ENCODE results near the gene BCAR1.

The BCAR1 gene

DNA sequence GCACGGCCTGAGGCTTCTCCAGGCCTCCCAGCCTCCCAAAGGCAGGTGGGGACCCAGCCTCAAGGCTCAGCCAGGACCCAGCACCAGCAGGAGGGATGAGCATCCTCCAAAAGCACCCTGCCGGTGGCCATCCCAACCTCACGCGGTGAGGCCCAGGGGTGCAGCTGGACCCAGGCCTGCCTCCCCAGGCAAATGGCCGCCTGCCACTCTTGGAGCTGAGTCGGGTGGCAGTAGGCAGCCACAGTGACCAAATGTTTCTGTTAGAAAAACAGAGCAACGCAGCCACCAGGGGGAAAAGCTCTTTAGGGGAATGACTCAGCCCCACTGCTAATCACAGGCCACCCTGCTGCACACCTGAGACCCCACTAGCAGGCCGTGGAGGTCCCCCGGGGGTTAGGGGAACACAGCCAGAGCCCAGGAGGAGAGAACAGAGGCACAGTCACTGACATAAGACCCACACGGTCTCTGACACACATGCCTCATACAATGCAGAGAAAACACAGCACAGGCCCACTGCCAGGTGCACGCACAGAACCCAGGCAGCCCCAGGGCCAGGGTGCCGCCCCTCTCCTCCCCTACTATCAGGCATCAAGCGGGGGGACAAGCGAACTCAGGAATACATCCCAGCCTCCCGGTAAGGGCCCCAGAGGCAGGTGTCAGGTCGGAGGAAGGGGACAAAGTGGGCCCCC lies 12.4 kb downstream of the BCAR1 start:
- H3K27ac ChIP-seq: peak overlapping the region; percentile 74

DNA sequence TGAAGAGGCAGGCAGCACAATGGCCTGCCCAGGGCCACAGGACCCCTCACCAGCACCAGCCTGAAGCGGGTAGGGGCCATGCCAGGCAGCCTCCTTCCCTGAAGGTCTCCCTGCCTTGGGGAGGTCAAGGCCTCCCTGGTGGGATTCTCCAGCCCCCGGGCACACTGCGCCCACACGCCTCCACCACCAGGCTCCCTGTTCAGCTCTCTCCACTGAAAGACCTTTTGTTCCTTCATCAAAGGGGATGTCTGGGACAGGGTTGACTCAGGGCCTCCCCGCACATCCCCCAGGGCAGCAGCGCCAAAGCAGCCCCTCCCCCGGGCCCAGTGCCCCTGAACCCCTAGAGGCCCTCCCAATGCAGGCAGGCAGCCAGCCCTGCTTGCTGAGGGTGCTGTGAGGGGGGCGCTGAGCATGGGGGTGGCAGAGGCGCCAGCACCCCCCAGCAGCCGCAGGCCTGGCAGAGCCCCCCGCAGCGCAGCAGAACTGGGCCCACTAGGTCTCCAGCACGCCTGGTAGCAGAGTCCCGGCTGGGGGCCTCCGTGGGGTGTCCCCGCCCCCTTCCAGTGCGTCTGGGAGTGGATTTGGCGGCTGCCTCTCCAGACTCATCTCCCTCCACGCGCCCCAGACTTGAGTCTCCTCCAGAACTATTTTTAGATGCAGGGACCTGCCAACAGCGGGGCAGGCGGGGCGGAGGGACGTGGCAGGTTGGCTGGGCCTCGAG lies 13.1 kb downstream of the BCAR1 start:
- TF ChIP-seq, protein P1, sequence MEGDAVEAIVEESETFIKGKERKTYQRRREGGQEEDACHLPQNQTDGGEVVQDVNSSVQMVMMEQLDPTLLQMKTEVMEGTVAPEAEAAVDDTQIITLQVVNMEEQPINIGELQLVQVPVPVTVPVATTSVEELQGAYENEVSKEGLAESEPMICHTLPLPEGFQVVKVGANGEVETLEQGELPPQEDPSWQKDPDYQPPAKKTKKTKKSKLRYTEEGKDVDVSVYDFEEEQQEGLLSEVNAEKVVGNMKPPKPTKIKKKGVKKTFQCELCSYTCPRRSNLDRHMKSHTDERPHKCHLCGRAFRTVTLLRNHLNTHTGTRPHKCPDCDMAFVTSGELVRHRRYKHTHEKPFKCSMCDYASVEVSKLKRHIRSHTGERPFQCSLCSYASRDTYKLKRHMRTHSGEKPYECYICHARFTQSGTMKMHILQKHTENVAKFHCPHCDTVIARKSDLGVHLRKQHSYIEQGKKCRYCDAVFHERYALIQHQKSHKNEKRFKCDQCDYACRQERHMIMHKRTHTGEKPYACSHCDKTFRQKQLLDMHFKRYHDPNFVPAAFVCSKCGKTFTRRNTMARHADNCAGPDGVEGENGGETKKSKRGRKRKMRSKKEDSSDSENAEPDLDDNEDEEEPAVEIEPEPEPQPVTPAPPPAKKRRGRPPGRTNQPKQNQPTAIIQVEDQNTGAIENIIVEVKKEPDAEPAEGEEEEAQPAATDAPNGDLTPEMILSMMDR (conservative IDR thresholded peaks at IDR 0.05): no peak
- TF ChIP-seq ZFX (IDR thresholded peaks at IDR 0.05): no peak
- peak overlapping the region; percentile 74 for H3K27ac ChIP-seq

More for the DNA sequence above, 12.4 kb downstream of the BCAR1 start:
- peak; percentile 35; the same call in 1 of the 2 replicates for TF ChIP-seq ZFX (IDR thresholded peaks at IDR 0.05)
- TF ChIP-seq, protein P1 (conservative IDR thresholded peaks at IDR 0.05): no peak; the same call in 1 of the 2 replicates

DNA sequence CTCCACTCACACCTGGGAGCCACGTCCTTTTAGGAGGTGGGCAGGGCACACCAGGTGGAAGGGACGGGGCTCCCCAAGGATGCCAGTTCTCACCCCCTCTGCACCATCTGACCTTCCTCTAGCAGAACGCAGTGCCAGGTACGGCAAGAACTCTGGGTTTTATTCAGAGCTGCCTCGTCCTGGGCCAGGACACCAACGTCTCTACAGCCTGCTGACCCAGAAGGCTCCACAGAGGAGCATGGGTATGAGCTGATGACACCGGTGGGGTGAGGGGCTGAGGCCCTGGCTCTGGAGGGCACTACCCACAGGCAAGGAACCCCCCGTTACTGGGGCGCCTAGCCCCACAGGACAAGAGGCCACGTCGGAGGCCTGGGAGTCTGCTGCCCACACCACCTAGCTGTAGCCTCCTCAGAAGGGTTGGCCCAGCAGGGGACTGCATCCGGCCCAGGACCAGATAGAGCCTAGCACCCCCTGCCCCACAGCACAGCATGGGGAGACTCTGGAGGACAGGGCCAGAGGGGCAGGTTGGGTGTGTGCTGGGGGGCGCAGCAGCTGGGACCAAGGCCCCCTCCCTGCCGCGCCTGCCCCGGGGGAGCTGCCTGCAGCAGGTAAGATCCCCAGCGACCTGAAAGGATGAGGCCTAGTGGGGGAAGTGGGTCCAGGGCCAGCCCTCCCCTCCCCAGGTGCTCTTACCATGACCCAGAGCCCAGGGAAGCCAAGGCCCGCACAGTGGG lies 13.9 kb downstream of the BCAR1 start:
- H3K27ac ChIP-seq: peak overlapping the region; percentile 74
- TF ChIP-seq ZFX (IDR thresholded peaks at IDR 0.05): no peak
- TF ChIP-seq, protein P1 (conservative IDR thresholded peaks at IDR 0.05): no peak

DNA sequence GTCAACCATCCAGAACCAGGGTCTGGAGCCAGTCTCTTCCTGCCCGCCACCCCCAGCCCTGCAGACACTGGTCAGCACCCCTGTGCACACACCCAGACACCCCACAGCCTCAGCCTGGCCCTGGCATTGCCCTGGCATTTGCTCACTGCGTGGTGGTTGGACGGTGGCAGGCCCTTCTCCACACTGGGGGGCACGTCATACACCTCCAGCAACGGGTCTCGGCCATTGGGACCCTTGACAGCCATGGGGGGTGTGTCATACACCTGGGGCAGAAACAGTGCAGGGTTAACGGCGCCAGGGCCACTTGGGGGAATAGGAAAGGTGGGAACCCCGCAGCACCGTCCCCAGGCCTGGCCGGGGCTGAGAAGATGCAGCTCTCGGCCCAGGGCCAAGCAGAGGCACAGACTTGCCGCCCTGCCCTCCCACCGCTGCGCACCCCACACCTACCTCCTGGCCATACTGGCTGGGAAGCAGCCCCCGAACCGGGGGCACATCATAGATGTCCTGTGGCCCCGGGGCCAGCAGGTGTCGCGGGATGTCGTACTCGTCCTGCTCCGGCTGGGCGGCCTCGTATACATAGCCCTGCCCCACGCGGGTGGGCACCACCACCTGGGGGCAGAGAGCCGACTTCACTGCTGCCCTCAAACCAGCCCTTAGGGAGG lies 14.6 kb downstream of the BCAR1 start:
- H3K27ac ChIP-seq: no peak overlapping the region; the same call in 1 of the 2 replicates

DNA sequence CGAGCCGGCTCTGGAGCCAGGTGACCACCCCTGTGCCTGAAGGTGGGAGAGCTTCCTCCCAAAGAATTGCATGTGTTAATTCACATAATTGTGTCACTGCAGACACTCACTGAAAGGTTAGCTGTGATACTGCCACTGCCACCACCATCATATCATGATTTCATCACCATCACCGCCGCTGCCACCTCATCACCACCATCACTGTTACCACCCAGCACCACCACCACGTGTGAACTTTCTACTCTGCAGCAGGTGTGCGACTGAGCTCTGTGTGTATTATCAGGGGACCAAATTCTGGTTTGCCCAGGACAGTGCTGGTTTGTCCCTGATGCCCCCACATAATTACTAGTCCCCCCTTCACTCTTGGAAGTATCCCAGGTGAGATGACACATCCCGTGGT lies 15.2 kb downstream of the BCAR1 start:
- no peak overlapping the region for H3K27ac ChIP-seq
- TF ChIP-seq ZFX (IDR thresholded peaks at IDR 0.05): no peak
- TF ChIP-seq, protein P1 (conservative IDR thresholded peaks at IDR 0.05): no peak

More for the DNA sequence above, 14.6 kb downstream of the BCAR1 start:
- TF ChIP-seq, protein P1 (conservative IDR thresholded peaks at IDR 0.05): no peak
- TF ChIP-seq ZFX (IDR thresholded peaks at IDR 0.05): no peak

DNA sequence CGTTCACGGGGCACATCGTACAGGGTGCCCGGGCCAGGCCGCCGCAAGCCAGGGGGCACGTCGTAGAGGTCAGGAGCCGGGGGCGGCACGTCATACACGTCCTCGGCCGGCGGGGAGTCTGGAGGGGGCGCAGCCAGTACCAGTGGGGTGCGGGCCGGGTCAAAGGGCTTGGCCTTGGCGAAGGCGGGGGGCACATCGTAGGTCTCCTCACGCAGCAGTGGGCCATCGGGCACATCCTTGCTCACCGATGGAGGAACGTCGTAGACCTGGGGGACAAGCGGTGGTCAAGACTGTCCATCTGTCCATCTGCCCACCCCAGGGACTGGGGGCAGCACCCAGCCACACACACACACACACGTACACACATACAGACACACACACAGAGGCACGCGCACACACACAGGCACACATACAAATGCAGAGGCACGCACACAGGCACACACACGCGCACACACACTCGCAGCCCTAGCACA lies 15.7 kb downstream of the BCAR1 start:
- no peak overlapping the region for H3K27ac ChIP-seq

More for the DNA sequence above, 15.7 kb downstream of the BCAR1 start:
- TF ChIP-seq, protein P1 (conservative IDR thresholded peaks at IDR 0.05): no peak
- TF ChIP-seq ZFX (IDR thresholded peaks at IDR 0.05): no peak
